H9 (cell line): ENCODE results near the gene SLC38A5. TPM values are rescaled to one million over a fixed set of nuclear protein-coding genes. Genes with fewer than 3 reads are reported as not detected.

Experiments used
- DNase-seq: peaks from one replicate; pipeline ENCODE4 v3.0.0-alpha.2; 2017
- H2AFZ ChIP-seq: one replicate; pipeline ENCODE4 v1.6.1; 2013; ENCODE audit warnings: mild to moderate bottlenecking, low read length, control low read depth, moderate library complexity
- H2AK5ac ChIP-seq: 2 replicates; pipeline ENCODE4 v1.6.1; 2013; ENCODE audit warnings: low read length, control low read depth, mixed read lengths; ENCODE audit not compliant: insufficient read length
- H2BK120ac ChIP-seq: one replicate; pipeline ENCODE4 v1.6.1; 2013; ENCODE audit warnings: low read depth, mild to moderate bottlenecking, low read length, control low read depth, inconsistent platforms; ENCODE audit not compliant: poor library complexity, severe bottlenecking
- H2BK12ac ChIP-seq: 2 replicates; pipeline ENCODE4 v1.6.1; 2013; ENCODE audit warnings: low read length, control low read depth, mixed read lengths, low read depth; ENCODE audit not compliant: insufficient read length
- H2BK15ac ChIP-seq: 2 replicates; pipeline ENCODE4 v1.6.1; 2013; ENCODE audit warnings: low read depth, low read length, control low read depth
- H2BK20ac ChIP-seq: one replicate; pipeline ENCODE4 v1.6.1; 2013; ENCODE audit warnings: low read depth, mild to moderate bottlenecking, low read length, control low read depth, inconsistent platforms; ENCODE audit not compliant: poor library complexity, severe bottlenecking
- H2BK5ac ChIP-seq: 2 replicates; pipeline ENCODE4 v1.6.1; 2013; ENCODE audit warnings: low read length, control low read depth, mixed read lengths; ENCODE audit not compliant: insufficient read length
- H3K14ac ChIP-seq: 2 replicates; pipeline ENCODE4 v1.6.1; 2013; ENCODE audit warnings: low read length, control low read depth; ENCODE audit not compliant: insufficient read depth
- H3K18ac ChIP-seq: 2 replicates; pipeline ENCODE4 v1.6.1; 2013; ENCODE audit warnings: low read depth, mild to moderate bottlenecking, mixed read lengths, low read length, control low read depth; ENCODE audit not compliant: insufficient read length
- H3K23ac ChIP-seq: 2 replicates; pipeline ENCODE4 v1.6.1; 2013; ENCODE audit warnings: low read length, control low read depth, mixed read lengths, low read depth; ENCODE audit not compliant: insufficient read length
- H3K23me2 ChIP-seq: 2 replicates; pipeline ENCODE4 v1.6.1; 2013; ENCODE audit warnings: low read depth, mild to moderate bottlenecking, mixed read lengths, low read length, control low read depth; ENCODE audit not compliant: insufficient read length, poor library complexity, severe bottlenecking
- H3K27ac ChIP-seq: 2 replicates; pipeline ENCODE4 v1.5.1; 2013; ENCODE audit warnings: low read length, control low read depth, mixed read lengths, low read depth; ENCODE audit not compliant: insufficient read length
- H3K27me3 ChIP-seq: 2 replicates; pipeline ENCODE4 v1.6.1; 2013; ENCODE audit warnings: low read length, control low read depth, inconsistent platforms; ENCODE audit not compliant: insufficient read depth
- H3K4ac ChIP-seq: 2 replicates; pipeline ENCODE4 v1.6.1; 2013; ENCODE audit warnings: low read depth, mild to moderate bottlenecking, control low read depth, inconsistent platforms, low read length, moderate library complexity
- H3K4me1 ChIP-seq: 2 replicates; pipeline ENCODE4 v1.6.1; 2013; ENCODE audit warnings: low read length, control low read depth, inconsistent platforms; ENCODE audit not compliant: insufficient read depth
- H3K4me2 ChIP-seq: 2 replicates; pipeline ENCODE4 v1.6.1; 2013; ENCODE audit warnings: low read length, control low read depth, mixed read lengths; ENCODE audit not compliant: insufficient read length, insufficient read depth
- H3K56ac ChIP-seq: 2 replicates; pipeline ENCODE4 v1.6.1; 2013; ENCODE audit warnings: low read depth, mild to moderate bottlenecking, mixed read lengths, low read length, control low read depth; ENCODE audit not compliant: insufficient read length
- H3K79me1 ChIP-seq: 2 replicates; pipeline ENCODE4 v1.6.1; 2013; ENCODE audit warnings: low read depth, mild to moderate bottlenecking, moderate library complexity, low read length, control low read depth, inconsistent platforms; ENCODE audit not compliant: insufficient read depth, poor library complexity, severe bottlenecking
- H3K79me2 ChIP-seq: 2 replicates; pipeline ENCODE4 v1.6.1; 2013; ENCODE audit warnings: low read length, control low read depth, inconsistent platforms; ENCODE audit not compliant: insufficient read depth
- H3K9ac ChIP-seq: 2 replicates; pipeline ENCODE4 v1.6.1; 2013; ENCODE audit warnings: low read length, control low read depth, mixed read lengths; ENCODE audit not compliant: insufficient read length; ENCODE audit errors: extremely low read depth
- H3K9me3 ChIP-seq: one replicate; pipeline ENCODE4 v1.6.1; 2013; ENCODE audit warnings: low read depth, low read length, inconsistent platforms; ENCODE audit not compliant: control insufficient read depth
- H3T11ph ChIP-seq: one replicate; pipeline ENCODE4 v1.6.1; 2013; ENCODE audit warnings: mild to moderate bottlenecking, low read length, control low read depth, inconsistent platforms
- H4K20me1 ChIP-seq: one replicate; pipeline ENCODE4 v1.6.1; 2013; ENCODE audit not compliant: control insufficient read depth, insufficient read length, insufficient read depth
- H4K5ac ChIP-seq: 2 replicates; pipeline ENCODE4 v1.6.1; 2013; ENCODE audit warnings: low read depth, mild to moderate bottlenecking, mixed read lengths, low read length, control low read depth; ENCODE audit not compliant: insufficient read length
- H4K8ac ChIP-seq: replicated peaks from 2 replicates; pipeline ENCODE4 v1.6.1; 2013; ENCODE audit warnings: low read length, control low read depth, mixed read lengths, low read depth; ENCODE audit not compliant: insufficient read length
- H4K91ac ChIP-seq: 2 replicates; pipeline ENCODE4 v1.6.1; 2013; ENCODE audit warnings: low read depth, mild to moderate bottlenecking, moderate library complexity, mixed read lengths, low read length, control low read depth; ENCODE audit not compliant: insufficient read length
- H3K27ac Mint-ChIP-seq, 3 experiments: 2 replicates in 2 of 3; 3 replicates in 1 of 3; pipeline ENCODE4 v1.8.0; 2020 to 2021; ENCODE audit warnings: mixed read lengths in 3 of 3, mild to moderate bottlenecking in 1 of 3, moderate library complexity in 1 of 3
- H3K27me3 Mint-ChIP-seq: 2 replicates; pipeline ENCODE4 v1.8.0; 2021; ENCODE audit warnings: low read depth, mild to moderate bottlenecking, moderate library complexity, mixed read lengths
- H3K36me3 Mint-ChIP-seq, 3 experiments: 2 replicates in 2 of 3; 3 replicates in 1 of 3; pipeline ENCODE4 v1.8.0; 2020 to 2021; ENCODE audit warnings: low read depth in 3 of 3, mixed read lengths in 3 of 3; ENCODE audit not compliant: insufficient read depth in 1 of 3
- H3K4me1 Mint-ChIP-seq, 2 experiments: 2 replicates each; pipeline ENCODE4 v1.8.0; 2020; ENCODE audit warnings: mixed read lengths in 2 of 2
- H3K4me3 Mint-ChIP-seq, 2 experiments: 2 replicates in 1 of 2; 3 replicates in 1 of 2; pipeline ENCODE4 v1.8.0; 2020 to 2021; ENCODE audit warnings: mild to moderate bottlenecking in 2 of 2, mixed read lengths in 2 of 2, moderate library complexity in 1 of 2
- H3K9me3 Mint-ChIP-seq, 2 experiments: 2 replicates in 1 of 2; 3 replicates in 1 of 2; pipeline ENCODE4 v1.8.0; 2020; ENCODE audit warnings: mild to moderate bottlenecking in 2 of 2, mixed read lengths in 2 of 2, moderate library complexity in 1 of 2
- WGBS: extraction: QIAGEN DNeasy Blood & Tissue Kit; methylation state at CpG from one replicate; pipeline ENCODE4 v1.1.7; 2013; ENCODE audit warnings: missing lambda C conversion rate, low lambda C conversion rate, mixed read lengths; ENCODE audit not compliant: insufficient read length; ENCODE audit errors: extremely low coverage; 5-methylcytosine and 5-hydroxymethylcytosine counted together
- total RNA-seq: library from RNA; stranded (reverse); gene quantifications from 2 replicates; pipeline ENCODE4 v1.2.1, GENCODE V29; 2021
- TF ChIP-seq, protein P1 (sequence below): fragments of 200-600 bp; sonication (generic); conservative IDR thresholded peaks from 3 replicates; pipeline ENCODE4 v1.8.0; 2021; ENCODE audit warnings: antibody characterized with exemption, mild to moderate bottlenecking

Gene SLC38A5
- total RNA-seq, 1 experiment from 2014 or later, result 28.3 TPM

DNA sequence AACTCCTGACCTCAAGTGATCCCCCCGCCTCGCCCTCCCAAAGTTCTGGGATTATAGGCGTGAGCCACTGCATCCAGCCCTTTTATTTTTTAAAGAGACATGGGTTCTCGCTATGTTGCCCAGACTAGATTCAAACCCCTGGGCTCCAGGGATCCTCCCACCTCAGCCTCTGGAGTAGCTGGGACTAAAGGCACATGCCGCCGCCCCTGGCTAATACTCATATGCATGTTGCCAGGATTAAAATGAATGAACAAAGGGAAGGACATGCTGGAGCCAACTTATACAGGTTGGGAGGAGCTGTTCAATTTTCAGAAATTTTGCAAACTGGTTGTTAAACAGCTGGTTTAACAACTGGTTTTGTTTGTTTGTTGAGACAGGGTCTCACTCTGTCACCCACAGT is 4.5 kb upstream of the SLC38A5 start:
- Histone ChIP-seq H2BK12ac (no peak overlapping the region), H3K27me3 (no peaks in the 10 kb centered on the region), H3K79me1 (no peaks in the 10 kb centered on the region), H3K79me2 (peaks cover 3% of the 10 kb centered on the region; the same call in 1 of the 2 replicates), H3K4me2 (no peak overlapping the region), H3K9me3 (peaks cover 44% of the 10 kb centered on the region), H2BK5ac (no peak overlapping the region), H4K8ac (no peak overlapping the region), H3K23ac (no peak overlapping the region), H4K5ac (no peak overlapping the region), H2AK5ac (no peak overlapping the region), H3K27ac (no peak overlapping the region), H3T11ph (no peak overlapping the region), H3K4ac (no peak overlapping the region), H3K4me1 (no peaks in the 10 kb centered on the region; the same call in 1 of the 2 replicates), H2BK120ac (no peak overlapping the region), H2BK20ac (no peak overlapping the region), H3K23me2 (no peaks in the 10 kb centered on the region), H2AFZ (no peak overlapping the region), H4K91ac (no peak overlapping the region), H4K20me1 (no peaks in the 10 kb centered on the region), H3K9ac (no peak overlapping the region), H2BK15ac (no peak overlapping the region), H3K18ac (no peak overlapping the region), H3K14ac (no peak overlapping the region), H3K56ac (no peak overlapping the region)
- Mint-ChIP-seq H3K4me3 (peak overlapping the region in 1 of 2 experiments; percentile 82; a peak in 3 of 5 replicates), H3K9me3 (peaks cover 79 to 84% of the 10 kb centered on the region in 2 experiments), H3K4me1 (peaks cover 25 to 38% of the 10 kb centered on the region in 2 experiments), H3K27ac (no peak overlapping the region), H3K27me3 (peaks cover 2% of the 10 kb centered on the region; the same call in 1 of the 2 replicates), H3K36me3 (peaks cover 17 to 30% (median 18%) of the 10 kb centered on the region in 3 experiments)
- WGBS, result no CpG with 5 or more reads among the region's 6 CpGs
- no peak for DNase-seq
- TF ChIP-seq, protein P1, sequence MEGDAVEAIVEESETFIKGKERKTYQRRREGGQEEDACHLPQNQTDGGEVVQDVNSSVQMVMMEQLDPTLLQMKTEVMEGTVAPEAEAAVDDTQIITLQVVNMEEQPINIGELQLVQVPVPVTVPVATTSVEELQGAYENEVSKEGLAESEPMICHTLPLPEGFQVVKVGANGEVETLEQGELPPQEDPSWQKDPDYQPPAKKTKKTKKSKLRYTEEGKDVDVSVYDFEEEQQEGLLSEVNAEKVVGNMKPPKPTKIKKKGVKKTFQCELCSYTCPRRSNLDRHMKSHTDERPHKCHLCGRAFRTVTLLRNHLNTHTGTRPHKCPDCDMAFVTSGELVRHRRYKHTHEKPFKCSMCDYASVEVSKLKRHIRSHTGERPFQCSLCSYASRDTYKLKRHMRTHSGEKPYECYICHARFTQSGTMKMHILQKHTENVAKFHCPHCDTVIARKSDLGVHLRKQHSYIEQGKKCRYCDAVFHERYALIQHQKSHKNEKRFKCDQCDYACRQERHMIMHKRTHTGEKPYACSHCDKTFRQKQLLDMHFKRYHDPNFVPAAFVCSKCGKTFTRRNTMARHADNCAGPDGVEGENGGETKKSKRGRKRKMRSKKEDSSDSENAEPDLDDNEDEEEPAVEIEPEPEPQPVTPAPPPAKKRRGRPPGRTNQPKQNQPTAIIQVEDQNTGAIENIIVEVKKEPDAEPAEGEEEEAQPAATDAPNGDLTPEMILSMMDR, result no peak
